DMS 273 (cell line): ENCODE data around the gene FUT9.

ENCODE experiments used
- DNase-seq: peaks from one replicate; lab custom pipeline; 2025; ENCODE audit not compliant: unreplicated experiment; lab: John Stamatoyannopoulos, UW

FUT9 gene

GRCh38 chr6:96015518-96016333, at the start of gene FUT9:
Gene FUT9 (plus strand): TSS chr6:96015974. CDS start chr6:96203156, 187,182 bp downstream.
- DNase-seq = peak; percentile 90

- no peak for DNase-seq
Measured at GRCh38 chr6:95967594-95967993, 48.2 kb upstream of the FUT9 start.

- no peak for DNase-seq
Measured at GRCh38 chr6:95973976-95974375, 41.8 kb upstream of the FUT9 start.

GRCh38 chr6:95978230-95978629, 37.5 kb upstream of the FUT9 start:
- DNase-seq = no peak

GRCh38 chr6:95991906-95992305, 23.9 kb upstream of the FUT9 start:
- DNase-seq = no peak

- DNase-seq = no peak
Measured at GRCh38 chr6:95994151-95994550, 21.6 kb upstream of the FUT9 start.

- no peak for DNase-seq
Measured at GRCh38 chr6:95998133-95998532, 17.6 kb upstream of the FUT9 start.

- DNase-seq = no peak
Measured at GRCh38 chr6:96001891-96002575, 13.7 kb upstream of the FUT9 start.

- no peak for DNase-seq
Measured at GRCh38 chr6:96002576-96002910, 13.2 kb upstream of the FUT9 start.

GRCh38 chr6:96002912-96003311, 12.9 kb upstream of the FUT9 start:
- DNase-seq = no peak

GRCh38 chr6:96007663-96008062, 8.1 kb upstream of the FUT9 start:
- no peak for DNase-seq

- no peak for DNase-seq
Measured at GRCh38 chr6:96013531-96013930, 2.2 kb upstream of the FUT9 start.

GRCh38 chr6:96014846-96015517, 792 bp upstream of the FUT9 start:
- DNase-seq = peak; percentile 86

GRCh38 chr6:96016334-96017069, 728 bp downstream of the FUT9 start:
- peak; percentile 50 for DNase-seq

- no peak for DNase-seq
Measured at GRCh38 chr6:96017070-96017359, 1.2 kb downstream of the FUT9 start.

GRCh38 chr6:96022225-96022624, 6.5 kb downstream of the FUT9 start:
- peak; percentile 2 for DNase-seq

- DNase-seq = no peak
Measured at GRCh38 chr6:96032661-96033060, 16.9 kb downstream of the FUT9 start.

GRCh38 chr6:96051555-96051954, 35.8 kb downstream of the FUT9 start:
- DNase-seq = no peak

- no peak for DNase-seq
Measured at GRCh38 chr6:96058082-96058481, 42.3 kb downstream of the FUT9 start.

- DNase-seq = no peak
Measured at GRCh38 chr6:96059586-96059985, 43.8 kb downstream of the FUT9 start.

- no peak for DNase-seq
Measured at GRCh38 chr6:96060249-96060648, 44.5 kb downstream of the FUT9 start.

GRCh38 chr6:96065213-96065612, 49.4 kb downstream of the FUT9 start:
- DNase-seq = no peak
